Mesothelial cell of epicardium (in vitro differentiated cells): ENCODE measurements around the gene VMP1. TPM values are rescaled to one million over a fixed set of nuclear protein-coding genes. Genes with fewer than 3 reads are reported as not detected.

Experiments used
- DNase-seq, 2 experiments: peaks; one replicate each; pipeline ENCODE4 v3.0.0; 2021; ENCODE audit warnings: low spot score in 2 of 2; ENCODE audit not compliant: unreplicated experiment in 2 of 2
- H3K27ac Mint-ChIP-seq: 2 replicates; pipeline ENCODE4 v1.8.0; 2021; ENCODE audit warnings: mixed read lengths
- H3K27me3 Mint-ChIP-seq: 2 replicates; pipeline ENCODE4 v1.8.0; 2021; ENCODE audit warnings: low read depth, mixed read lengths
- H3K36me3 Mint-ChIP-seq: 2 replicates; pipeline ENCODE4 v1.8.0; 2021; ENCODE audit warnings: mixed read lengths
- H3K4me1 Mint-ChIP-seq: 2 replicates; pipeline ENCODE4 v1.8.0; 2021; ENCODE audit warnings: mixed read lengths
- H3K4me3 Mint-ChIP-seq: 2 replicates; pipeline ENCODE4 v1.8.0; 2021; ENCODE audit warnings: mild to moderate bottlenecking, moderate library complexity, mixed read lengths
- H3K9me3 Mint-ChIP-seq: 2 replicates; pipeline ENCODE4 v1.8.0; 2021; ENCODE audit warnings: mixed read lengths
- CTCF ChIP-seq: fragments of 200-600 bp; sonication (generic); IDR thresholded peaks from one replicate; pipeline ENCODE4 v1.5.0; 2021; ENCODE audit warnings: antibody characterized with exemption; ENCODE audit not compliant: unreplicated experiment
- total RNA-seq: library from RNA; stranded (reverse); gene quantifications from 3 replicates; pipeline ENCODE4 v1.2.1, GENCODE V29; 2021

VMP1 gene
- total RNA-seq, 1 donor from 2014 or later: 208 TPM

GRCh38 chr17:59743842-59744241, 36.4 kb downstream of the VMP1 start:
- no peak overlapping the region for H3K27ac Mint-ChIP-seq
- TF ChIP-seq CTCF: no peak
- peaks cover 21% of the 10 kb centered on the region for H3K36me3 Mint-ChIP-seq
- peaks cover 11% of the 10 kb centered on the region for H3K9me3 Mint-ChIP-seq
- H3K27me3 Mint-ChIP-seq: no peaks in the 10 kb centered on the region
- no peak overlapping the region for H3K4me3 Mint-ChIP-seq
- H3K4me1 Mint-ChIP-seq: peaks cover 1% of the 10 kb centered on the region
- no peak for DNase-seq

- no peak for DNase-seq
- H3K27ac Mint-ChIP-seq: no peak overlapping the region
- no peak for TF ChIP-seq CTCF
- H3K4me3 Mint-ChIP-seq: no peak overlapping the region
- H3K9me3 Mint-ChIP-seq: peaks cover 11% of the 10 kb centered on the region
- H3K27me3 Mint-ChIP-seq: no peaks in the 10 kb centered on the region
- peaks cover 1% of the 10 kb centered on the region for H3K4me1 Mint-ChIP-seq
- peaks cover 21% of the 10 kb centered on the region for H3K36me3 Mint-ChIP-seq
These were observed 37.6 kb downstream of the VMP1 start for GRCh38 chr17:59745040-59745439.

GRCh38 chr17:59746849-59747445, 39.5 kb downstream of the VMP1 start:
- no peak for DNase-seq
- H3K27me3 Mint-ChIP-seq: no peaks in the 10 kb centered on the region
- no peak overlapping the region for H3K4me3 Mint-ChIP-seq
- H3K4me1 Mint-ChIP-seq: peaks cover 1% of the 10 kb centered on the region
- peaks cover 11% of the 10 kb centered on the region for H3K9me3 Mint-ChIP-seq
- H3K36me3 Mint-ChIP-seq: peaks cover 16% of the 10 kb centered on the region
- peak; percentile 75 for TF ChIP-seq CTCF
- peak overlapping the region; percentile 69 for H3K27ac Mint-ChIP-seq

GRCh38 chr17:59748591-59748990, 41.1 kb downstream of the VMP1 start:
- H3K4me3 Mint-ChIP-seq: no peak overlapping the region
- peaks cover 4% of the 10 kb centered on the region for H3K4me1 Mint-ChIP-seq
- no peaks in the 10 kb centered on the region for H3K27me3 Mint-ChIP-seq
- TF ChIP-seq CTCF: no peak
- H3K27ac Mint-ChIP-seq: no peak overlapping the region
- DNase-seq: no peak
- H3K36me3 Mint-ChIP-seq: peaks cover 5% of the 10 kb centered on the region
- H3K9me3 Mint-ChIP-seq: peaks cover 3% of the 10 kb centered on the region

GRCh38 chr17:59751955-59752413, 44.5 kb downstream of the VMP1 start:
- no peak for DNase-seq
- H3K4me1 Mint-ChIP-seq: peaks cover 33% of the 10 kb centered on the region
- no peak overlapping the region for H3K4me3 Mint-ChIP-seq
- peak overlapping the region; percentile 75 for H3K27ac Mint-ChIP-seq
- H3K9me3 Mint-ChIP-seq: no peaks in the 10 kb centered on the region
- TF ChIP-seq CTCF: no peak
- H3K36me3 Mint-ChIP-seq: no peaks in the 10 kb centered on the region
- no peaks in the 10 kb centered on the region for H3K27me3 Mint-ChIP-seq
